ENCODE results near the gene ZNF217. TPM values are rescaled to one million over a fixed set of nuclear protein-coding genes. Genes with fewer than 3 reads are reported as not detected.
"Not testable (repeated sequence)": the region's sequence is repeated elsewhere in the genome, so short reads cannot be mapped to it uniquely, and the experiment has no call there.

ZNF217 gene
- total RNA-seq, 2 experiments from 2014 or later: 83.5 to 87.4 TPM

- Histone ChIP-seq H3K36me3 (ENCODE audit: insufficient read depth, low read length) (no peaks in the 10 kb centered on the region), H3K4me3 (ENCODE audit: low read length) (no peak overlapping the region), H3K9me3 (ENCODE audit: control insufficient read depth in 1 of 2, insufficient read depth in 1 of 2, low read length in 2 of 2) (no peaks in the 10 kb centered on the region), H3K27ac (ENCODE audit: low read depth in 1 of 2, low read length in 2 of 2) (no peak overlapping the region), H3K27me3 (ENCODE audit: control insufficient read depth in 1 of 2, insufficient read depth in 2 of 2, low read length in 2 of 2) (no peaks in the 10 kb centered on the region), H3K4me1 (ENCODE audit: insufficient read depth, low read length) (no peaks in the 10 kb centered on the region)
- no peak for TF ChIP-seq CTCF (IDR thresholded peaks at IDR 0.05)
- DNase-seq (no peak), ATAC-seq (ENCODE audit: poor library complexity) (no peak)
- ChIA-PET POLR2A (no interaction called here), CTCF (no interaction called here)
- Mint-ChIP-seq H3K4me1 (ENCODE audit: low read depth) (no peaks in the 10 kb centered on the region), H3K36me3 (ENCODE audit: low read depth) (no peaks in the 10 kb centered on the region), H3K27ac (no peak overlapping the region), H3K9me3 (no peaks in the 10 kb centered on the region), H3K27me3 (peaks cover 5% of the 10 kb centered on the region), H3K4me3 (no peak overlapping the region)
- intact Hi-C loops (cut with DNase I, micrococcal nuclease): no loop called here
These were observed 64.0 kb downstream of the ZNF217 start for GRCh38 chr20:53529658-53530057.

- ChIA-PET CTCF (no interaction called here), POLR2A (no interaction called here)
- H3K9me3 Mint-ChIP-seq: no peaks in the 10 kb centered on the region
- H3K27me3 ChIP-seq (ENCODE audit: control insufficient read depth in 1 of 2, insufficient read depth in 2 of 2, low read length in 2 of 2): no peaks in the 10 kb centered on the region
- no peaks in the 10 kb centered on the region for H3K36me3 ChIP-seq (ENCODE audit: insufficient read depth, low read length)
- H3K27ac Mint-ChIP-seq: no peak overlapping the region
- intact Hi-C loops (cut with DNase I, micrococcal nuclease): no loop called here
- H3K36me3 Mint-ChIP-seq (ENCODE audit: low read depth): no peaks in the 10 kb centered on the region
- H3K9me3 ChIP-seq (ENCODE audit: control insufficient read depth in 1 of 2, insufficient read depth in 1 of 2, low read length in 2 of 2): no peaks in the 10 kb centered on the region
- TF ChIP-seq CTCF (IDR thresholded peaks at IDR 0.05): no peak
- ATAC-seq (ENCODE audit: poor library complexity): no peak
- no peaks in the 10 kb centered on the region for H3K4me1 ChIP-seq (ENCODE audit: insufficient read depth, low read length)
- peaks cover 5% of the 10 kb centered on the region for H3K27me3 Mint-ChIP-seq
- no peak overlapping the region for H3K4me3 Mint-ChIP-seq
- no peak overlapping the region for H3K4me3 ChIP-seq (ENCODE audit: low read length)
- H3K27ac ChIP-seq (ENCODE audit: low read depth in 1 of 2, low read length in 2 of 2): no peak overlapping the region
- no peak for DNase-seq
- H3K4me1 Mint-ChIP-seq (ENCODE audit: low read depth): no peaks in the 10 kb centered on the region
These were observed 66.4 kb downstream of the ZNF217 start for GRCh38 chr20:53527196-53527595.

- H3K27me3 Mint-ChIP-seq: peaks cover 5% of the 10 kb centered on the region
These were observed 68.9 kb downstream of the ZNF217 start for GRCh38 chr20:53524589-53525312.

GRCh38 chr20:53523615-53524014 lies 70.0 kb downstream of the ZNF217 start:
- H3K36me3 ChIP-seq (ENCODE audit: insufficient read depth, low read length); H3K4me3 Mint-ChIP-seq; H3K9me3 ChIP-seq (ENCODE audit: control insufficient read depth in 1 of 2, insufficient read depth in 1 of 2, low read length in 2 of 2); H3K27ac Mint-ChIP-seq; H3K9me3 Mint-ChIP-seq; H3K27me3 Mint-ChIP-seq; H3K4me1 ChIP-seq (ENCODE audit: insufficient read depth, low read length); CTCF ChIA-PET; H3K4me1 Mint-ChIP-seq (ENCODE audit: low read depth); H3K36me3 Mint-ChIP-seq (ENCODE audit: low read depth); DNase-seq; H3K27ac ChIP-seq (ENCODE audit: low read depth in 1 of 2, low read length in 2 of 2); H3K27me3 ChIP-seq (ENCODE audit: control insufficient read depth in 1 of 2, insufficient read depth in 2 of 2, low read length in 2 of 2); ATAC-seq (ENCODE audit: poor library complexity); H3K4me3 ChIP-seq (ENCODE audit: low read length); POLR2A ChIA-PET; intact Hi-C loops (cut with DNase I, micrococcal nuclease): not testable (repeated sequence)

More at GRCh38 chr20:53524589-53525312, 68.9 kb downstream of the ZNF217 start:
- intact Hi-C loops (cut with DNase I, micrococcal nuclease): no loop called here
- no peak overlapping the region for H3K4me3 Mint-ChIP-seq
- H3K4me3 ChIP-seq (ENCODE audit: low read length): no peak overlapping the region
- no peaks in the 10 kb centered on the region for H3K4me1 Mint-ChIP-seq (ENCODE audit: low read depth)
- no peaks in the 10 kb centered on the region for H3K9me3 ChIP-seq (ENCODE audit: control insufficient read depth in 1 of 2, insufficient read depth in 1 of 2, low read length in 2 of 2)
- H3K9me3 Mint-ChIP-seq: no peaks in the 10 kb centered on the region
- ChIA-PET POLR2A (no interaction called here), CTCF (no interaction called here)
- H3K4me1 ChIP-seq (ENCODE audit: insufficient read depth, low read length): no peaks in the 10 kb centered on the region
- ATAC-seq (ENCODE audit: poor library complexity): no peak
- H3K27ac Mint-ChIP-seq: no peak overlapping the region
- H3K36me3 ChIP-seq (ENCODE audit: insufficient read depth, low read length): no peaks in the 10 kb centered on the region
- DNase-seq: no peak
- no peaks in the 10 kb centered on the region for H3K27me3 ChIP-seq (ENCODE audit: control insufficient read depth in 1 of 2, insufficient read depth in 2 of 2, low read length in 2 of 2)
- TF ChIP-seq CTCF (IDR thresholded peaks at IDR 0.05): no peak
- H3K36me3 Mint-ChIP-seq (ENCODE audit: low read depth): no peaks in the 10 kb centered on the region
- no peak overlapping the region for H3K27ac ChIP-seq (ENCODE audit: low read depth in 1 of 2, low read length in 2 of 2)
